Calu3 (cell line): ENCODE results near the gene ERGIC1. TPM values are rescaled to one million over a fixed set of nuclear protein-coding genes. Genes with fewer than 3 reads are reported as not detected.

Source experiments
- BruUV-seq: library from RNA; stranded (reverse); fragments of 400-500 nt; replicated peaks from 2 replicates; lab custom pipeline; 2021; lab: Mats Ljungman, UMichigan
- CTCF ChIA-PET: fragments of 300-600 bp; sonication (Branson Sonifier 250); formaldehyde crosslinking; loops from one replicate; lab custom pipeline; 2022; ENCODE audit warnings: antibody characterized with exemption; lab: Charles Lee
- DNase-seq: peaks from one replicate; pipeline ENCODE4 v3.0.0; 2022
- H3K27ac Mint-ChIP-seq: one replicate; pipeline ENCODE4 v1.8.0; 2022; ENCODE audit warnings: mixed read lengths; ENCODE audit not compliant: unreplicated experiment
- H3K27me3 Mint-ChIP-seq: one replicate; pipeline ENCODE4 v1.8.0; 2022; ENCODE audit warnings: mixed read lengths; ENCODE audit not compliant: unreplicated experiment
- H3K36me3 Mint-ChIP-seq: one replicate; pipeline ENCODE4 v1.8.0; 2022; ENCODE audit warnings: mild to moderate bottlenecking, moderate library complexity, mixed read lengths; ENCODE audit not compliant: insufficient read depth, unreplicated experiment
- H3K4me1 Mint-ChIP-seq: one replicate; pipeline ENCODE4 v1.8.0; 2022; ENCODE audit warnings: mild to moderate bottlenecking, low read depth, mixed read lengths; ENCODE audit not compliant: unreplicated experiment
- H3K4me3 Mint-ChIP-seq: one replicate; pipeline ENCODE4 v1.8.0; 2022; ENCODE audit warnings: mild to moderate bottlenecking, low read depth, moderate library complexity, mixed read lengths; ENCODE audit not compliant: unreplicated experiment
- H3K9me3 Mint-ChIP-seq: one replicate; pipeline ENCODE4 v1.8.0; 2022; ENCODE audit warnings: low read depth, mixed read lengths; ENCODE audit not compliant: unreplicated experiment
- CTCF ChIP-seq: fragments of 200-600 bp; IDR thresholded peaks from one replicate; pipeline ENCODE4 v1.8.0; 2022; ENCODE audit warnings: antibody characterized with exemption; ENCODE audit not compliant: unreplicated experiment
- intact Hi-C: fragments of 100-400 bp; cut with micrococcal nuclease; formaldehyde crosslinking; loops from one replicate; pipeline ENCODE4 v1.10.0; 2022; ENCODE audit not compliant: unreplicated experiment
- total RNA-seq: library from RNA; stranded (reverse); gene quantifications from 2 replicates; pipeline ENCODE4 v1.2.3, GENCODE V29; 2022

Gene ERGIC1
- total RNA-seq, 1 experiment from 2014 or later = 235 TPM

GRCh38 chr5:172983542-172984243, 149.6 kb downstream of the ERGIC1 start, which contains the start of gene ATP6V0E1:
Gene ATP6V0E1, plus strand, starts transcription at chr5:172983771. Its CDS starts 90 bp downstream, at chr5:172983861.
- Mint-ChIP-seq H3K27ac (peak within 1 kb of the TSS; percentile 83), H3K9me3 (no peaks in the 10 kb centered on the region), H3K4me3 (peak within 1 kb of the TSS; percentile 91), H3K4me1 (peaks cover 14% of the 10 kb centered on the region), H3K27me3 (no peaks in the 10 kb centered on the region), H3K36me3 (peaks cover 53% of the 10 kb centered on the region)
- peak; percentile 99 for DNase-seq
- CTCF ChIA-PET = interaction anchor here (0.5 to 3.4 kb wide), 25 partner anchors 25 to 1334 kb away, joined by 3 to 25 read pairs (median 4); partner anchors contain the start of genes BNIP1, RPL26L1 and STC2
- intact Hi-C loops = loop anchor here (1.0 kb wide), 2 partner anchors 74 to 161 kb away; partner anchors contain the start of gene BNIP1
- BruUV-seq = TSS peak; percentile 58
- no peak for TF ChIP-seq CTCF

- no TSS peak for BruUV-seq
- peak; percentile 78 for DNase-seq
- peaks cover 14% of the 10 kb centered on the region for H3K4me1 Mint-ChIP-seq
- H3K4me3 Mint-ChIP-seq = peak overlapping the region; percentile 91
- H3K9me3 Mint-ChIP-seq = no peaks in the 10 kb centered on the region
- CTCF ChIA-PET = interaction anchor here (0.7 to 3.4 kb wide), 15 partner anchors 26 to 1333 kb away, joined by 3 to 25 read pairs (median 4); partner anchors contain the start of genes BNIP1 and STC2
- intact Hi-C loops = loop anchor here (1.0 kb wide), 2 partner anchors 73 to 160 kb away; partner anchors contain the start of gene BNIP1
- H3K36me3 Mint-ChIP-seq = peaks cover 57% of the 10 kb centered on the region
- peak; percentile 23 for TF ChIP-seq CTCF
- peak overlapping the region; percentile 83 for H3K27ac Mint-ChIP-seq
- H3K27me3 Mint-ChIP-seq = no peaks in the 10 kb centered on the region
Measured at GRCh38 chr5:172984244-172984953, 150.3 kb downstream of the ERGIC1 start.

GRCh38 chr5:172985596-172985995, 151.5 kb downstream of the ERGIC1 start:
- Mint-ChIP-seq H3K27me3 (no peaks in the 10 kb centered on the region), H3K4me3 (peak overlapping the region; percentile 91), H3K36me3 (peaks cover 61% of the 10 kb centered on the region), H3K9me3 (no peaks in the 10 kb centered on the region), H3K27ac (peak overlapping the region; percentile 78), H3K4me1 (peaks cover 14% of the 10 kb centered on the region)
- CTCF ChIA-PET = interaction anchor here (1.5 to 3.4 kb wide), 2 partner anchors 57 to 72 kb away, joined by 4 to 25 read pairs; no protein-coding TSS in a partner anchor
- intact Hi-C loops = loop anchor here (5.0 kb wide), 1 partner anchor 42 kb away; no protein-coding TSS in a partner anchor
- no TSS peak for BruUV-seq
- DNase-seq = no peak
- no peak for TF ChIP-seq CTCF

- Mint-ChIP-seq H3K4me3 (no peak overlapping the region), H3K27ac (no peak overlapping the region), H3K27me3 (no peaks in the 10 kb centered on the region), H3K9me3 (no peaks in the 10 kb centered on the region), H3K4me1 (peaks cover 14% of the 10 kb centered on the region), H3K36me3 (peaks cover 68% of the 10 kb centered on the region)
- no peak for TF ChIP-seq CTCF
- CTCF ChIA-PET = no interaction called here
- intact Hi-C loops = loop anchor here (5.0 kb wide), 1 partner anchor 39 kb away; no protein-coding TSS in a partner anchor
- BruUV-seq = no TSS peak
- DNase-seq = no peak
Measured at GRCh38 chr5:172988276-172988675, 154.2 kb downstream of the ERGIC1 start.
